Measurements from ENCODE around the gene ITIH4. TPM values are rescaled to one million over a fixed set of nuclear protein-coding genes. Genes with fewer than 3 reads are reported as not detected.

The ITIH4 gene
- total and polyA plus RNA-seq, 2 of the 13 experiments (the other 11 are each of a cell fraction or from before 2014, with no cell fraction given): 2.7 to 5.3 TPM

- POLR2A ChIA-PET: interaction anchor here (1.0 to 10.9 kb wide), 3 partner anchors 9 to 28 kb away, joined by 3 to 466 read pairs (median 70); partner anchors contain the start of genes ITIH1 and NEK4
- WGBS (ENCODE audit: low lambda C conversion rate): 89% methylated on average over 4 of the region's 9 CpGs
- H3K4me2 ChIP-seq (ENCODE audit: low read depth, low read length): peak overlapping the region; percentile 93
- H3K9ac ChIP-seq (ENCODE audit: insufficient read depth, low read depth, low read length): no peak overlapping the region
- H3K79me2 ChIP-seq (ENCODE audit: insufficient read depth, low read length): peaks cover 4% of the 10 kb centered on the region
- no peaks in the 10 kb centered on the region for H3K9me3 ChIP-seq (ENCODE audit: low read length)
- FAIRE-seq: no peak
- no peak for ATAC-seq
- peaks cover 22 to 42% of the 10 kb centered on the region in 2 experiments for H3K36me3 ChIP-seq (replicated peaks in 1 of 2; ENCODE audit: control insufficient read depth in 1 of 2, insufficient read depth in 2 of 2, low read length in 2 of 2)
- no peak for TF ChIP-seq RAD51 (IDR thresholded peaks at IDR 0.05; ENCODE audit: borderline replicate concordance)
- TF ChIP-seq PAF1 (CRISPR knock-in tag; IDR thresholded peaks at IDR 0.05): peak; percentile 58; the same call in 1 of the 2 replicates
- H2AFZ ChIP-seq (ENCODE audit: low read length): no peak overlapping the region
- no peaks in the 10 kb centered on the region for H4K20me1 ChIP-seq (ENCODE audit: insufficient read depth, low read length)
- no peak overlapping the region for H3K27ac ChIP-seq (ENCODE audit: extremely low read length, insufficient read depth, low read length)
- CTCF ChIA-PET (ENCODE audit: low intra/inter-chr PET ratio, low total read pairs): no interaction called here
- peaks cover 77% of the 10 kb centered on the region for H3K4me1 ChIP-seq (ENCODE audit: insufficient read depth, low read length)
- intact Hi-C loops (cut with micrococcal nuclease; ENCODE audit: unreplicated experiment) (no loop called here), in situ Hi-C loops (cut with HindIII; ENCODE audit: extremely low pct_ligation_motif_present, low pct_unique_long_range_greater_than_20kb) (no loop called here)
- no peak for DNase-seq (ENCODE audit: low spot score)
- H3K27me3 ChIP-seq (ENCODE audit: control insufficient read depth in 1 of 2, insufficient read depth in 2 of 2, low read length in 2 of 2): no peaks in the 10 kb centered on the region
- no peak overlapping the region for H3K4me3 ChIP-seq (replicated peaks in 1 of 3; ENCODE audit: insufficient read depth in 1 of 3, low read depth in 2 of 3, low read length in 3 of 3)
- no TSS peak for BruUV-seq (replicated peaks)
These were observed 34.1 kb downstream of the ITIH4 start for GRCh38 chr3:52796411-52796810.

- Histone ChIP-seq H3K4me3 (replicated peaks in 1 of 3; ENCODE audit: insufficient read depth in 1 of 3, low read depth in 2 of 3, low read length in 3 of 3) (peak overlapping the region; percentile 59 to 76 (median 76)), H3K4me2 (ENCODE audit: low read depth, low read length) (peak overlapping the region; percentile 93), H3K9ac (ENCODE audit: insufficient read depth, low read depth, low read length) (peak overlapping the region; percentile 75), H3K9me3 (ENCODE audit: low read length) (no peaks in the 10 kb centered on the region), H3K27me3 (ENCODE audit: control insufficient read depth in 1 of 2, insufficient read depth in 2 of 2, low read length in 2 of 2) (no peaks in the 10 kb centered on the region), H3K79me2 (ENCODE audit: insufficient read depth, low read length) (peaks cover 4% of the 10 kb centered on the region), H2AFZ (ENCODE audit: low read length) (no peak overlapping the region), H3K4me1 (ENCODE audit: insufficient read depth, low read length) (peaks cover 87% of the 10 kb centered on the region), H3K36me3 (replicated peaks in 1 of 2; ENCODE audit: control insufficient read depth in 1 of 2, insufficient read depth in 2 of 2, low read length in 2 of 2) (peaks cover 17 to 32% of the 10 kb centered on the region in 2 experiments), H4K20me1 (ENCODE audit: insufficient read depth, low read length) (no peaks in the 10 kb centered on the region), H3K27ac (ENCODE audit: extremely low read length, insufficient read depth, low read length) (peak overlapping the region; percentile 87)
- no TSS peak for BruUV-seq (replicated peaks)
- WGBS (ENCODE audit: low lambda C conversion rate): 18% methylated on average over 6 of the region's 9 CpGs
- ATAC-seq (peak; percentile 58), FAIRE-seq (peak; percentile 78), DNase-seq (ENCODE audit: low spot score) (peak; percentile 63)
- in situ Hi-C loops (cut with HindIII; ENCODE audit: extremely low pct_ligation_motif_present, low pct_unique_long_range_greater_than_20kb) (no loop called here), intact Hi-C loops (cut with micrococcal nuclease; ENCODE audit: unreplicated experiment) (no loop called here)
- ChIA-PET POLR2A (interaction anchor here (0.5 to 10.9 kb wide), 20 partner anchors 10 to 153 kb away, joined by 3 to 466 read pairs (median 4); partner anchors contain the start of genes ITIH1, ITIH4 and NEK4), CTCF (ENCODE audit: low intra/inter-chr PET ratio, low total read pairs) (no interaction called here)
- TF ChIP-seq, protein P1, sequence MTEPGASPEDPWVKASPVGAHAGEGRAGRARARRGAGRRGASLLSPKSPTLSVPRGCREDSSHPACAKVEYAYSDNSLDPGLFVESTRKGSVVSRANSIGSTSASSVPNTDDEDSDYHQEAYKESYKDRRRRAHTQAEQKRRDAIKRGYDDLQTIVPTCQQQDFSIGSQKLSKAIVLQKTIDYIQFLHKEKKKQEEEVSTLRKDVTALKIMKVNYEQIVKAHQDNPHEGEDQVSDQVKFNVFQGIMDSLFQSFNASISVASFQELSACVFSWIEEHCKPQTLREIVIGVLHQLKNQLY (CRISPR knock-in tag; IDR thresholded peaks at IDR 0.05): peak; percentile 76
- peak; percentile 96 for TF ChIP-seq ETV5 (CRISPR knock-in tag; IDR thresholded peaks at IDR 0.05; ENCODE audit: borderline replicate concordance)
- peak; percentile 69 for TF ChIP-seq ZNF687 (CRISPR knock-in tag; IDR thresholded peaks at IDR 0.05)
- peak; percentile 77; the same call in 1 of the 2 replicates for TF ChIP-seq MIER3 (CRISPR knock-in tag; IDR thresholded peaks at IDR 0.05; ENCODE audit: borderline replicate concordance)
- TF ChIP-seq ZEB1 (IDR thresholded peaks at IDR 0.05; ENCODE audit: insufficient replicate concordance, low read depth): no peak
- no peak for TF ChIP-seq RAD51 (IDR thresholded peaks at IDR 0.05; ENCODE audit: borderline replicate concordance)
- no peak for TF ChIP-seq KLF11 (CRISPR knock-in tag; IDR thresholded peaks at IDR 0.05)
- TF ChIP-seq, protein P2, sequence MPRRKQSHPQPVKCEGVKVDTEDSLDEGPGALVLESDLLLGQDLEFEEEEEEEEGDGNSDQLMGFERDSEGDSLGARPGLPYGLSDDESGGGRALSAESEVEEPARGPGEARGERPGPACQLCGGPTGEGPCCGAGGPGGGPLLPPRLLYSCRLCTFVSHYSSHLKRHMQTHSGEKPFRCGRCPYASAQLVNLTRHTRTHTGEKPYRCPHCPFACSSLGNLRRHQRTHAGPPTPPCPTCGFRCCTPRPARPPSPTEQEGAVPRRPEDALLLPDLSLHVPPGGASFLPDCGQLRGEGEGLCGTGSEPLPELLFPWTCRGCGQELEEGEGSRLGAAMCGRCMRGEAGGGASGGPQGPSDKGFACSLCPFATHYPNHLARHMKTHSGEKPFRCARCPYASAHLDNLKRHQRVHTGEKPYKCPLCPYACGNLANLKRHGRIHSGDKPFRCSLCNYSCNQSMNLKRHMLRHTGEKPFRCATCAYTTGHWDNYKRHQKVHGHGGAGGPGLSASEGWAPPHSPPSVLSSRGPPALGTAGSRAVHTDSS (CRISPR knock-in tag; conservative IDR thresholded peaks at IDR 0.05): no peak
- TF ChIP-seq MXI1 (IDR thresholded peaks at IDR 0.05; ENCODE audit: borderline replicate concordance, low read depth, low read length): peak; percentile 44; the same call in 1 of the 3 replicates
- no peak for TF ChIP-seq ZNF143 (CRISPR knock-in tag; IDR thresholded peaks at IDR 0.05)
These were observed 35.1 kb downstream of the ITIH4 start for GRCh38 chr3:52795298-52795900.

All from HepG2 (cell line).